GM18505 (cell line): ENCODE data around the gene NKAIN2.
"Not testable (repeated sequence)": the region's sequence is repeated elsewhere in the genome, so short reads cannot be mapped to it uniquely, and the experiment has no call there.

ENCODE experiments used
- ATAC-seq: cut with Tn5 transposase; IDR thresholded peaks from one replicate; pipeline ENCODE4 v1.9.1; 2021; ENCODE audit not compliant: unreplicated experiment
- POLR2A ChIP-seq: IDR thresholded peaks from 4 replicates; pipeline ENCODE4 v1.6.1; 2011; ENCODE audit warnings: borderline replicate concordance; ENCODE audit not compliant: insufficient read depth, insufficient read length; ENCODE audit errors: extremely low read depth

NKAIN2 gene

DNA sequence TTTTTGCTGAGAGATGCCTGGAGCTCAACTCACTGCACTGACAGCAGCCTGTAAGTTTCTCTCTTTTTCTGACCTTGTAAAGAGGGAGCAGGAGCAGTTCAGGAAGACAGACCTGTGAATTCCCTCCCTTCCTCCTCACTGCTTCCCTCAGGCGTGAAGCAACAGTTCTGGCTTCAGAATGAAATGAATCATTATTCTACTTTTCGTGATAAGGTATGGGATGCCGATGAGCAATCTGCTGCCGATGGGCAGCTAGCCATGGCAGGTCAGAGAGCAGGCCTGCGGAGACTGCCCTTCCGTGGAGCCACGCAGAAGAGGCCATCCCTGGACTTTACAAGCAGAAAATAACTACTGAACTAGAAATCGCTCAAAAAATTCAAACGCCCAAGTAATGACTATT lies 732.1 kb downstream of the NKAIN2 start:
- TF ChIP-seq POLR2A = no peak
- no peak for ATAC-seq

DNA sequence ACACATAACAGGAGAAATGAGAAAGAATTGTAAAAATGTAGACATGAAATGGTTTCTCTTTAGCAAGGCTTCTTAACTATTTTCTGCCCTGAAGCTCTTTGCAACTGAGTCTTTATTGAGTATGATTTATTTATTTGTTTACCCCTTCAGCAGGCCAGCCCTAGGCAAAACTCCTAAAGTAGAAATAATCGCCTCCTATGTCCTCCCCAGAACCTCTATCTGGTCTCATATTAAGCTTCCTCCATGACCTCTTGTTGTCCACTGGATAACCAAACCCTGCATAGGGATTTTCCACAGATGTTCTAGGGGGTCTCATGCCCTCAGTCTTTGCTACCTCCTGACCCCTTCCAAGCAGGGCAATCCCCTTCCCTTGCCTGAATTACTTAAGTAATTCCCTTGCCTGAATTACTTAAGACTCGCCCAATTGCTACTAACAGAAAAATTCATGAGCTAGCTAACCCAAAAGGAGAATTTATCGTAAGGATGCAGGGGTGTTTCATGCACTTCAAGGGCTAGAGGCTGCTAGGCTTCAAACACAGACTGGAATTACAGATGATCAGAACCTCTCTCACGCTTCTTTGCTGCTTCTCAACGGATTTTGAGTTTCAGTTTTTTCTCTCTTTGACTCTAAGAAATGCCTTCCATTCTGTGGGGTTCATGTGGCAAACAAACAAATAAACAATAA lies 732.6 kb downstream of the NKAIN2 start:
- no peak for TF ChIP-seq POLR2A
- no peak for ATAC-seq

DNA sequence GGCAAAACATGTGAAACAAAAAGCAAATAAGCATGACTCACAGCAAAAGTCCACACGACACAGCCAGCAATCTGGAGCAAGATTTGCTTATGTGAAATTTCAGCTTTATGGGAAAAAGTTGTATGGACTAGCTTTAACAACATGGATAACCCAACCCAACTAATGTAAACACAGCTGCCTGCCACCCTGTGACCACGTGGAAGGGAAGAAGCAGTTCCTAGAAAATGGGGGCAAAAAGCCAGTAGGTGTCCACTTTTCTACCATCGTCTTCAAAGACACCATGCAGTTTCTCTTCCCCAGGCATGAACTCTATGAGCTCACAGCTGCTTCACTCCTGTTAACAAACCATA lies 733.2 kb downstream of the NKAIN2 start:
- no peak for ATAC-seq
- no peak for TF ChIP-seq POLR2A

DNA sequence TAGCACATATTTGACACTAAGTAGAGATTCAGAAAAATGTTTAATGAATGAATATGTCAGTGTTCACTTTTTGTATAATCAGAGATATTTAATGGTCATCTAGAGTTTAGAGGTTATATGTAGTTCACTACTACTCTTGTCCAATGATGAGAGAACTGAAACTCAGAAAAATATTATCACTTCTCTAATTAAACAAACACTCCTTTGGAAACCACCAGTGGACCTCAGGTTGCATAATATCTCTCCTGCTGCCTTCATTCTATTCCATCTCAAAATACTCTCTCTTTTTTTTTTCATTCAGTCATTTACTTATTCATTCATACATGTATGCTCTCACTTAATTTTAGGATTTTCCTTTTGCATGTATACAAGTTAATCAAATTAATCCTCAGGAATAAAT lies 735.4 kb downstream of the NKAIN2 start:
- ATAC-seq = no peak

DNA sequence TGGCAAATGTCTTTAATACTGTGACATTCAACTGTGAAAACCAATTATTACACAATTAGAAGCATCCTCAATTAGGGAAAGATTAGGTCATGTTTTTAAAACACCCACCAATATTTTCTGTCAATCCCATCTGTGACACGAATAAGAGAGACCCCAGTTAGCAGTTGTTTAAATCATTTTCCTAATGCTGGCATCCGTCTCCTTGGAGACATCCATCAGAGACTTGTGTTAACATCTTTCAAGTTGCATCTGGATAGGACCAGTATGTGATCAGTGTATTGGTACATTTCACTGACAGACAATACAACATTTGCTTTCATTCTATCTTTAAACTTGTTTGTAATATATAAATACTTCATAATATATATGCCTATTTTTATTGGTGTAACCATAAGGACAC lies 737.9 kb downstream of the NKAIN2 start:
- TF ChIP-seq POLR2A = no peak
- ATAC-seq = no peak

More for the DNA sequence above, 735.4 kb downstream of the NKAIN2 start:
- no peak for TF ChIP-seq POLR2A

DNA sequence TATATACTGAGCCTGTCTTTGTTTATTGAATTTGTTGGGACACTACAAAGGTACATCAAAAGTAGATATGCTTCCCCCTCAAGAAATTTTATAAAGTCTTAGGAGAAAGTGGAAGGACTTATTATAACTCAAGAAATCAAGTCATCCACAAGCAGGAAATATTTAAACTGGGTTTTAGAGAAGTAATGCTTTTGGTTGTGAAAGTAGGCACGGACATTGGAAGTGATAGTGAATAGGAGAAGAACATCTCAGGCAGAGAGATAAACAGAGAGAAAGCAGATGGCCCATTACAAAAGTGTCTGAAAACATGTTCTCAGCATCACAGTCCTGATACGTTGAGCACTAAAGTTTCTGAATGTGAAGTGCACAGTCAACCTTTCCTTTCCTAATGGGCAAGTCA lies 742.9 kb downstream of the NKAIN2 start:
- no peak for TF ChIP-seq POLR2A
- ATAC-seq = no peak

DNA sequence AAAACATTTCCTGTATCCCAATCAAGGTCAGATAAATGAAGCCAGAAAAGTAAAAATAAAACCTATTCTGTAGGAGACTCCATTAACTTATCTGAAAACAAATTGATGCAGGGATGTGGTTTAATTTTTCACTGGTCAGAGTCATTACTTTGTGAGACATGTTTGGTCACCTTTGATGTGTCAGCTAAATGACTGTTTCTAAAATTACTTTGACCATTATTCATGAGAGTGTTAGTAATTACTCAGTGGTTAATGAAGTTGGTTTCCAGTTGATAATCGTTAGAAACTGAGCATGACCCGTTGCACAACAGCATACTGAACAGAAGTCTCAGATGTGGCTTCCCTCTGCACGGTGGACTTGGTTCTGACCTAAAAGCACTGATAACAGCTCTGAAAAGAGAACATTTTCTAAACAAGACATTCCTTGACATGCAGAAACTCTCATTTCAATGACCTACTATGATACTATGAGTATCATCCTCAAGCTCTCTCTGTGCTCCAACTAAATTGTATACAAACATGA lies 748.1 kb downstream of the NKAIN2 start:
- TF ChIP-seq POLR2A = no peak
- ATAC-seq = no peak

DNA sequence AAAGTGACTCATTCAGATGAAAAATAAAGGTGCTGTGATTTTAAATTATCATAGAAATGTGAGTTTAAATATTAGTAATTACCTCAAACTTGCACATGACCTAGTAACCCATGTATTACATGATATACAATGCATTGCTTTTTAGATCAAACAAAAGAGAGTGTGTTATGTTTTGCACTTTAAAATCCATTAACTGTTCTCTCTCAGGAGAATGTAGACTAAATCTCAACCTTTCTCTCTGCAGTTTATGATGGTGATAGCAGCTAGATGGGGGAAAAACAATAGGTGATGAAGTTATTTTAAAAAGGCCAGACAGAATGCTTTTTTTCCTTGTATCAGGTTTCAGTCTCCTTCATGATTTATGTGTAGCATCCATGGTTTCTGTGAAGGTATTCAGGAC lies 754.2 kb downstream of the NKAIN2 start:
- no peak for ATAC-seq
- no peak for TF ChIP-seq POLR2A

DNA sequence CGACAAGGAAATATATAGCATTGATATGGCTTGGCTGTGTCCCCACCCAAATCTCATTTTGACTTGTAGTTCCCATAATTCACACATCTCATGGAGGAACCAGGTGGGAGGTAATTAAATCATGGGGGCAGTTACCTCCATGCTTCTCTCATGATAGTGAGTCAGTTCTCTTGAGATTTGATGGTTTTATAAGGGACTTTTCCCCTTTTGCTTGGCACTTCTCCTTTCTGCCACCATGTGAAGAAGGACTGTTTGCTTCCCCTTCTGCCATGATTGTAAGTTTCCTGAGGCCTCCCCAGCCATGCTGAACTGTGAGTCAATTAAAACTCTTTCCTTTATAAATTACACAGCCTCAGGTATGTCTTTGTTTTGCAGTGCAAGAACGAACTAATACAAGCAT lies 756.4 kb downstream of the NKAIN2 start:
- not testable (repeated sequence) for ATAC-seq

DNA sequence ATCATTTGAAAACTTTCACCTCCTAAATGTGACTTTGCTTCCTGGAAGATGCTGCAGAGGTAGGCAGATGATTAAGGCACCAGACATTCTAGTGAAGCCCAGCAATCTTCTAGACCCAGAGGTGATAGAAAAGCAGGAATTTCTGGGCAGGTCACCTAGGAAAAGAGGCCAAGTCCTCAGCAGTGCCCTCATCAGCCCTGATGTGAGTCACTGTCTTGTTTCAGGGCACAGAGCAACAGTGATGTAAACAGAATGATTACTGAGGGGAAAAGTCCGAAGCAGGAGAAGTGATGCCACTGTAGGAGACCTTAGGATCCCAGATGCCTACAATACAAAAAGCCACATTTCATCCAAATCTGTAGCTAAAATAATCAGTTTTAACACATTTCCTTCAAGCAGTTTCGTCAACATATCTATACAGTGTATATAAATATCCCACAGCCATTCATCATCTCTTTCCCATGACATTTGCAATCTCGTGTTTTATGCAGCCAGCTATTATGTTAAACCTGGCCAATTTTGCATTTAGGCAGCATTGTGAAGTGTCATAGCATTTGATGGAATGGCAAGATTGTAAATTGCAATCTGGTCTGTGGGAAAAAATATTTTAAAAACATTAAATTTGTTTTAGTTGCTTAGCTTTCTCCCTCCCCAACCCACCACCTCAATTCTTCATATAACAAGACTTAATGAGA lies 757.4 kb downstream of the NKAIN2 start:
- ATAC-seq = no peak
- TF ChIP-seq POLR2A = no peak

DNA sequence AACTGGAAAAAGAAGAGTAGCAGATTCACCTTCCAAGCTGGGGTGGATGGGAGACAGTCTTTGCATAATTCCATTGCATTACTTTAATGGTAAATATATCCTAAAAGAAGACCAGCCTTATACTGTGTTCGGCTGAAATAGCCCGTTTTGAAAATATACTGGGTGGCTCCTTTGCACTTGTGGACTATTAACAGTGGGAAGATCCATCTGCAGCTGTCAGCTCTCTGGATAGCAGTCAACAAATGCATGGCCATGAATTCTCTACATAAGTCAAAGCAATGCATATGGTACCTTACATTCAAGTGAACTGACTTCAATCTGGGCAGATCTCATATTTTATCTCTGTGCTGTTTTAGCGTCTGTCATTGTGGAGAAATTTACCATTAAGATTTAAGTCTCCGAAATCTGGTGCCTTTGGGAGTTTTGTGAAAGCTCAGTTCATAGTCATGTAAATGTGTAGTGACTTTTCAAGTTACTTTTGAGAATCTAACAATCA lies 758.0 kb downstream of the NKAIN2 start:
- TF ChIP-seq POLR2A = no peak

DNA sequence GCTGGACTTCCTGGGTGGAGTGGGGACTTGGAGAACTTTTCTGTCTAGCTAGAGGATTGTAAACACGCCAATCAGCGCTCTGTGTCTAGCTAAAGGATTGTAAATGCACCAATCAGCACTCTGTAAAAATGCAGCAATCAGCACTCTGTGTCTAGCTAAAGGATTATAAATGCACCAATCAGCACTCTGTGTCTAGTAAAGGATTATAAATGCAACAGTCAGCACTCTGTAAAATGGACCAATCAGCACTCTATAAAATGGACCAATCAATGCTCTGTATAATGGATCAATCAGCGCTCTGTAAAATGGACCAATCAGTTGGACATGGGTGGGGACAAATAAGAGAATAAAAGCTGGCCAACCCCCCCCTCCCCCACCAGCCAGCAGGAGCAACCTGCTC lies 760.5 kb downstream of the NKAIN2 start:
- ATAC-seq = not testable (repeated sequence)

More for the DNA sequence above, 758.0 kb downstream of the NKAIN2 start:
- ATAC-seq = no peak

DNA sequence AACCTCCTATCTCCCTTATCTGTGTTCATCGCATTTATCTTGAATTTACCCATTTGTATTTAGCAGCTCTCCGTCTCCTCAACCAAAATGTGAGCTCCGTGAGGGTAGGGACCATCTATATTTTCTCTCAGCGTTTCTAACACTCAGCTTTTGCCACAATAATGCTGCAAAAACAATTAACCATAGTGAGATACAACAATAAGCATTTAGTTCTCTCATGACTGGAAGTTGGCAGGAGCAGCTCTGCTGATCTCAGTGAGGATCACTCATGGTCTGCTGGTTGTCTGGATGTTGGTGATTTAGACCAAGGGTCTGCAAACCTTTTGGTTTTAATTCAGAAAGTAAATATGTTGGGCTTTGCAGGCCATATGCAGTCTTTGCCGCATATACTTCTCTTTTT lies 763.7 kb downstream of the NKAIN2 start:
- no peak for TF ChIP-seq POLR2A
- ATAC-seq = no peak

DNA sequence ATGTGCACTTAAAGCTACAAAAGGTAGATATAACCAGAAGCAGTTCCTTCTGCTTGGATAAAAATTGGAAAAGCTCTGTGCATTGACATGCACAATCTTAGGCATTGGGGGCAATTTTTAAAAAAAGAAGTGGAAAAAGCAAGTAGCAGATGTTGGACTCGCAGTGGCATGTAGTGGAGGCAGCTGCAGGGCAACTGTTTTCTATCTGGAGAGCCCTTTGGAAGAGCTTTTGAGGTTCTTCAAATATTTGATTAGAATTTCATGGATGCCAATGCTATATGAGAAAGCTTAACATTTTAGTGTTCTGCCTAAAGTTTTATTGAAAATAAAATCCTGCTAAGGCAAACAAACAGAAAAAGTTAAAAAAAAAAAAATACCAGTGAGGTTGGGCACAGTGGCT lies 770.3 kb downstream of the NKAIN2 start:
- TF ChIP-seq POLR2A = no peak
- ATAC-seq = no peak

DNA sequence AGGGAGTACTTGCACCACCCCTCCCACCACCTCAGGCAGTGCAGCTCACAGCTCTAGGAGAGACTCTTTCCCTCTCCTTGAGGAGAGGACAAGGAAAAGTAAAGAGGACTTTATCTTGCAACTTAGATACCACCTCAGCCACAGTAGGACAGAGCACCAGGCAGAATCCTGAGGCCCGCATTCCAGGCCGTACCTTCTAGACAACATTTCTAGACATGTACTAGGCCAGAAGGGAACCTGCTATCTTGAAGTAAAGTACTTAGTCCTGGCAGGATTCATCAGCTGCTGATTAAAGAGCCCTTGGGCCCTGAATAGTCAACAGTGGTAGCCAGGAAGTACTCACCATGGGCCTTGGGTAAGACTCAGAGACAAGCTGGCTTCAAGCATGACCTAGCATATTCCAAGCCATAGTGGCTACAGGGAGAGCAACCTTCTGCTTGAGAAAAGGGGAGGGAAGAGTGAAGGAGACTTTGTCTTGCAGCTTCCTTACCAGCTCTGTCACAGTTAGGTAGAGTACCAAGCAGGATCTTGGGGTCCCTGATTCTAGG lies 774.1 kb downstream of the NKAIN2 start:
- no peak for TF ChIP-seq POLR2A
- ATAC-seq = no peak

DNA sequence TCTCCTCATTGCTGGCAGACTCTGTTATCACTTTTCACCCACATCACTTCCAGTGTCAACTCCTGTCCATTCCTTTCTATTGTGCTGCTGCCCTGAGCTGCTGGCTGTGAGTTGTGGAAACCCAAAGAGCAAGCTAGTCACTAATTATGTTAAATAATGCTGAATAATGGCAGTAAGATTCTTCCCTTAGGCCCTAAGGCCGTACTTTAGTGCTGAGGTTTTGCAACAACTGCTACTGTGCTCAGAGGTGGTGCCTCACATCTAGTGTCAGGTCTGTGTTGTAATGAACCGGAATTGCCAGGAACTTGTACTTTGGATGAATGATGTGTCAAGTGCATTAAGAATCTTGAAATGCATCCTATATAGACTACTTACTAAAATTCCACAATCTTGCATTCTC lies 786.3 kb downstream of the NKAIN2 start:
- ATAC-seq = no peak
- TF ChIP-seq POLR2A = no peak
